OCI-LY1 (cell line): ENCODE results near the gene STEAP4.

Experiments
- H2AFZ ChIP-seq: fragments of 200-600 bp; sonication (generic), shearing (Covaris generic); 2 replicates; pipeline ENCODE4 v1.6.0; 2014; ENCODE audit warnings: antibody characterized with exemption, mild to moderate bottlenecking, low read length
- H3F3A ChIP-seq: fragments of 200-600 bp; sonication (generic), shearing (Covaris generic); 2 replicates; pipeline ENCODE4 v1.6.0; 2014; ENCODE audit warnings: mild to moderate bottlenecking, antibody characterized with exemption, low read length, moderate library complexity; ENCODE audit not compliant: insufficient read depth
- H3K27ac ChIP-seq: fragments of 200-600 bp; sonication (generic); 2 replicates; pipeline ENCODE4 v1.5.1; 2014; ENCODE audit warnings: low read length, mixed run types, mild to moderate bottlenecking, low read depth; ENCODE audit not compliant: poor library complexity, severe bottlenecking
- H3K27me3 ChIP-seq: fragments of 200-600 bp; sonication (generic); 2 replicates; pipeline ENCODE4 v1.6.0; 2014; ENCODE audit warnings: antibody characterized with exemption, mild to moderate bottlenecking, low read length, moderate library complexity; ENCODE audit not compliant: insufficient read depth
- H3K36me3 ChIP-seq: fragments of 200-600 bp; sonication (generic); 2 replicates; pipeline ENCODE4 v1.6.1; 2014; ENCODE audit warnings: mild to moderate bottlenecking, antibody characterized with exemption, low read length, moderate library complexity, mixed read lengths; ENCODE audit not compliant: insufficient read depth
- H3K4me1 ChIP-seq: fragments of 200-600 bp; sonication (generic); 2 replicates; pipeline ENCODE4 v1.5.1; 2014; ENCODE audit warnings: mild to moderate bottlenecking, low read length, moderate library complexity; ENCODE audit not compliant: insufficient read depth, severe bottlenecking
- H3K4me2 ChIP-seq: fragments of 200-600 bp; sonication (generic), shearing (Covaris generic); 2 replicates; pipeline ENCODE4 v1.6.1; 2014; ENCODE audit warnings: low read length
- H3K4me3 ChIP-seq: fragments of 200-600 bp; sonication (generic); 2 replicates; pipeline ENCODE4 v1.5.1; 2014; ENCODE audit warnings: low read length, low read depth, mild to moderate bottlenecking, mixed read lengths; ENCODE audit not compliant: poor library complexity, severe bottlenecking
- H3K79me2 ChIP-seq: fragments of 200-600 bp; shearing (Covaris generic); 2 replicates; pipeline ENCODE4 v1.6.1; 2016; ENCODE audit warnings: mixed run types, low read length, mixed read lengths; ENCODE audit not compliant: insufficient read depth
- H3K9ac ChIP-seq: fragments of 200-600 bp; sonication (generic), shearing (Covaris generic); 2 replicates; pipeline ENCODE4 v1.6.1; 2014; ENCODE audit warnings: mild to moderate bottlenecking, low read length, mixed read lengths
- H3K9me2 ChIP-seq: fragments of 200-600 bp; sonication (generic), shearing (Covaris generic); 2 replicates; pipeline ENCODE4 v1.6.1; 2014; ENCODE audit warnings: low read depth, mild to moderate bottlenecking, low read length, mixed read lengths
- H3K9me3 ChIP-seq: fragments of 200-600 bp; shearing (Covaris generic); 2 replicates; pipeline ENCODE4 v1.6.1; 2014; ENCODE audit warnings: low read length, mixed read lengths
- H4K20me1 ChIP-seq: fragments of 200-600 bp; sonication (generic), shearing (Covaris generic); 2 replicates; pipeline ENCODE4 v1.6.0; 2016; ENCODE audit warnings: mild to moderate bottlenecking, low read length; ENCODE audit not compliant: insufficient read depth
- EZH2 ChIP-seq: fragments of 200-600 bp; sonication (generic), shearing (Covaris generic); IDR thresholded peaks from 2 replicates; pipeline ENCODE4 v1.8.0; 2017; ENCODE audit warnings: borderline replicate concordance, mixed run types, mild to moderate bottlenecking, antibody characterized with exemption, low read length, moderate library complexity, mixed read lengths
- TF ChIP-seq, protein P1 (sequence below): fragments of 200-600 bp; sonication (generic), shearing (Covaris generic); IDR thresholded peaks from 2 replicates; pipeline ENCODE4 v1.5.1; 2017; ENCODE audit warnings: mild to moderate bottlenecking, antibody characterized with exemption, low read length, moderate library complexity, mixed read lengths

Gene STEAP4

GRCh38 chr7:88316456-88316855 is 9.8 kb upstream of the STEAP4 start:
- no peaks in the 10 kb centered on the region for H3F3A ChIP-seq
- no peak overlapping the region for H3K4me3 ChIP-seq
- no peak overlapping the region for H3K9ac ChIP-seq
- no peaks in the 10 kb centered on the region for H4K20me1 ChIP-seq
- no peak overlapping the region for H3K4me2 ChIP-seq
- TF ChIP-seq, protein P1, sequence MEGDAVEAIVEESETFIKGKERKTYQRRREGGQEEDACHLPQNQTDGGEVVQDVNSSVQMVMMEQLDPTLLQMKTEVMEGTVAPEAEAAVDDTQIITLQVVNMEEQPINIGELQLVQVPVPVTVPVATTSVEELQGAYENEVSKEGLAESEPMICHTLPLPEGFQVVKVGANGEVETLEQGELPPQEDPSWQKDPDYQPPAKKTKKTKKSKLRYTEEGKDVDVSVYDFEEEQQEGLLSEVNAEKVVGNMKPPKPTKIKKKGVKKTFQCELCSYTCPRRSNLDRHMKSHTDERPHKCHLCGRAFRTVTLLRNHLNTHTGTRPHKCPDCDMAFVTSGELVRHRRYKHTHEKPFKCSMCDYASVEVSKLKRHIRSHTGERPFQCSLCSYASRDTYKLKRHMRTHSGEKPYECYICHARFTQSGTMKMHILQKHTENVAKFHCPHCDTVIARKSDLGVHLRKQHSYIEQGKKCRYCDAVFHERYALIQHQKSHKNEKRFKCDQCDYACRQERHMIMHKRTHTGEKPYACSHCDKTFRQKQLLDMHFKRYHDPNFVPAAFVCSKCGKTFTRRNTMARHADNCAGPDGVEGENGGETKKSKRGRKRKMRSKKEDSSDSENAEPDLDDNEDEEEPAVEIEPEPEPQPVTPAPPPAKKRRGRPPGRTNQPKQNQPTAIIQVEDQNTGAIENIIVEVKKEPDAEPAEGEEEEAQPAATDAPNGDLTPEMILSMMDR, result no peak
- no peak for TF ChIP-seq EZH2
- H3K4me1 ChIP-seq, result no peaks in the 10 kb centered on the region
- H3K27me3 ChIP-seq, result no peaks in the 10 kb centered on the region
- no peaks in the 10 kb centered on the region for H3K36me3 ChIP-seq
- no peaks in the 10 kb centered on the region for H3K9me3 ChIP-seq
- no peaks in the 10 kb centered on the region for H3K79me2 ChIP-seq
- H3K9me2 ChIP-seq, result no peaks in the 10 kb centered on the region
- no peak overlapping the region for H2AFZ ChIP-seq
- no peak overlapping the region for H3K27ac ChIP-seq

GRCh38 chr7:88315522-88315921 is 8.8 kb upstream of the STEAP4 start:
- TF ChIP-seq EZH2, result no peak
- TF ChIP-seq, protein P1, result no peak
- no peaks in the 10 kb centered on the region for H4K20me1 ChIP-seq

DNA sequence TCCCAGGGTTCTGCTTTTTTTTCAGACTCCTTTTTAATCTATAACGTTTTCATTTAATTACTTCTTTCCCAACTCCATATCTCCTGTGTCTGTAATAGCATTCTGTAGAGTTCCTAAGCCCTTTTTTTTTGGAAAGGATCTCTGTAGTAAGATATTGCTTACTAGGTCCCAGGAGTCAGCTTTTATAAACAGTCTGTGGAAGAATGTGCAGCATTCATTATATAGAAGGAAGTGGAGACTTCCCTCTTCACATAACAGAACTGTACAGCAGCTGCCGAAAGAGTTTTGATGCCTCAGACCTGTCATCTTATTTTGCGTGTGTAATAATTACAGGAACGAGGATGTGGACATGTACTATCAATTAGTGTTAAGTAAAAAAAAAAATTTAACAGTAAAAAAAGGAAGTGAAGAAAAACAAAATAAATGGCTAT is 7.4 kb upstream of the STEAP4 start:
- H3K4me2 ChIP-seq, result no peak overlapping the region
- H3K9ac ChIP-seq, result no peak overlapping the region
- no peaks in the 10 kb centered on the region for H3K9me3 ChIP-seq
- no peaks in the 10 kb centered on the region for H3F3A ChIP-seq
- H3K36me3 ChIP-seq, result no peaks in the 10 kb centered on the region
- no peak for TF ChIP-seq EZH2
- TF ChIP-seq, protein P1, result no peak
- H3K27ac ChIP-seq, result no peak overlapping the region
- no peaks in the 10 kb centered on the region for H3K9me2 ChIP-seq
- no peaks in the 10 kb centered on the region for H3K4me1 ChIP-seq
- no peaks in the 10 kb centered on the region for H3K27me3 ChIP-seq
- no peaks in the 10 kb centered on the region for H3K79me2 ChIP-seq
- H4K20me1 ChIP-seq, result no peaks in the 10 kb centered on the region
- H2AFZ ChIP-seq, result no peak overlapping the region
- H3K4me3 ChIP-seq, result no peak overlapping the region

More at GRCh38 chr7:88315522-88315921, 8.8 kb upstream of the STEAP4 start:
- no peak overlapping the region for H3K4me3 ChIP-seq
- no peak overlapping the region for H3K27ac ChIP-seq
- H2AFZ ChIP-seq, result no peak overlapping the region
- H3K9me3 ChIP-seq, result no peaks in the 10 kb centered on the region
- no peaks in the 10 kb centered on the region for H3K4me1 ChIP-seq
- H3K4me2 ChIP-seq, result no peak overlapping the region
- H3K36me3 ChIP-seq, result no peaks in the 10 kb centered on the region
- no peaks in the 10 kb centered on the region for H3F3A ChIP-seq
- no peaks in the 10 kb centered on the region for H3K27me3 ChIP-seq
- H3K79me2 ChIP-seq, result no peaks in the 10 kb centered on the region
- H3K9me2 ChIP-seq, result no peaks in the 10 kb centered on the region
- no peak overlapping the region for H3K9ac ChIP-seq
